ENCODE data around the gene ALG14.
A peak's percentile ranks its signal among the peaks of the same experiment; 100 is the strongest.
"Not testable (repeated sequence)": the region's sequence is repeated elsewhere in the genome, so short reads cannot be mapped to it uniquely, and the experiment has no call there.

ALG14 gene

GRCh38 chr1:94952539-94952938 is 120.2 kb downstream of the ALG14 start:
- DNase-seq: no peak

GRCh38 chr1:94951509-94952208 is 121.1 kb downstream of the ALG14 start:
- DNase-seq: no peak

GRCh38 chr1:94951046-94951445 is 121.7 kb downstream of the ALG14 start:
- DNase-seq: no peak

- peak; percentile 22 for DNase-seq
Measured at GRCh38 chr1:94949681-94950661, 122.8 kb downstream of the ALG14 start.

- peak; percentile 86 for DNase-seq
Measured at GRCh38 chr1:94947437-94947836, 125.3 kb downstream of the ALG14 start.

GRCh38 chr1:94946886-94947285 is 125.9 kb downstream of the ALG14 start:
- DNase-seq: no peak

- no peak for DNase-seq
Measured at GRCh38 chr1:94942171-94943128, 130.3 kb downstream of the ALG14 start.

GRCh38 chr1:94941480-94941879 is 131.3 kb downstream of the ALG14 start:
- not testable (repeated sequence) for DNase-seq

GRCh38 chr1:94940738-94941137 is 132.0 kb downstream of the ALG14 start:
- no peak for DNase-seq

GRCh38 chr1:94937820-94938219 is 134.9 kb downstream of the ALG14 start:
- DNase-seq: no peak

GRCh38 chr1:94936861-94937620 is 135.7 kb downstream of the ALG14 start:
- DNase-seq: no peak

- DNase-seq: no peak
Measured at GRCh38 chr1:94935476-94935875, 137.3 kb downstream of the ALG14 start.

- DNase-seq: no peak
Measured at GRCh38 chr1:94935034-94935433, 137.7 kb downstream of the ALG14 start.

GRCh38 chr1:94934551-94934950 is 138.2 kb downstream of the ALG14 start:
- DNase-seq: no peak

- no peak for DNase-seq
Measured at GRCh38 chr1:94931254-94931841, 141.4 kb downstream of the ALG14 start.

- DNase-seq: no peak
Measured at GRCh38 chr1:94929351-94930217, 143.2 kb downstream of the ALG14 start.

- DNase-seq: no peak
Measured at GRCh38 chr1:94928293-94928939, 144.3 kb downstream of the ALG14 start.

- DNase-seq: peak; percentile 58
Measured at GRCh38 chr1:94927405-94928175, 145.2 kb downstream of the ALG14 start.

GRCh38 chr1:94926915-94927404 is 145.8 kb downstream of the ALG14 start, which contains the start of gene CNN3:
TSS of gene CNN3 (minus strand) at chr1:94927110. CDS start at chr1:94926894, 216 bp downstream.
- peak; percentile 96 for DNase-seq

All from fibroblast of skin of scalp (primary cell).